Midbrain (tissue), 1 donor: ENCODE measurements around the gene NTNG2.

Source experiments
- DNase-seq: peaks from one replicate; lab custom pipeline; 2025; lab: John Stamatoyannopoulos, UW

NTNG2 gene

GRCh38 chr9:132235894-132236661 lies 74.2 kb downstream of the NTNG2 start:
- peak; percentile 86 for DNase-seq

GRCh38 chr9:132236662-132237311 lies 74.9 kb downstream of the NTNG2 start:
- DNase-seq = no peak

GRCh38 chr9:132237481-132237880 lies 75.6 kb downstream of the NTNG2 start:
- DNase-seq = no peak

- no peak for DNase-seq
These were observed 76.4 kb downstream of the NTNG2 start for GRCh38 chr9:132238026-132238972.

- DNase-seq = no peak
These were observed 77.1 kb downstream of the NTNG2 start for GRCh38 chr9:132238992-132239391.

- no peak for DNase-seq
These were observed 77.7 kb downstream of the NTNG2 start for GRCh38 chr9:132239518-132239917.

- DNase-seq = no peak
These were observed 78.4 kb downstream of the NTNG2 start for GRCh38 chr9:132239999-132240840.

- DNase-seq = peak; percentile 86
These were observed 79.1 kb downstream of the NTNG2 start for GRCh38 chr9:132240841-132241482.

GRCh38 chr9:132241483-132241839 lies 79.6 kb downstream of the NTNG2 start:
- no peak for DNase-seq

GRCh38 chr9:132241840-132242620 lies 80.2 kb downstream of the NTNG2 start:
- no peak for DNase-seq

GRCh38 chr9:132242621-132243155 lies 80.8 kb downstream of the NTNG2 start:
- DNase-seq = no peak

- no peak for DNase-seq
These were observed 81.6 kb downstream of the NTNG2 start for GRCh38 chr9:132243156-132244074.

GRCh38 chr9:132244582-132245455 lies 83.0 kb downstream of the NTNG2 start:
- DNase-seq = no peak

- DNase-seq = no peak
These were observed 83.6 kb downstream of the NTNG2 start for GRCh38 chr9:132245465-132245864.

GRCh38 chr9:132247942-132248341 lies 86.1 kb downstream of the NTNG2 start:
- DNase-seq = no peak

- DNase-seq = no peak
These were observed 87.3 kb downstream of the NTNG2 start for GRCh38 chr9:132249123-132249522.

GRCh38 chr9:132249690-132250089 lies 87.8 kb downstream of the NTNG2 start:
- DNase-seq = no peak
